HG02763 (cell line): Measurements from ENCODE around the gene QPRT.
A peak's percentile ranks its signal among the peaks of the same experiment; 100 is the strongest.
"Not testable (repeated sequence)": the region's sequence is repeated elsewhere in the genome, so short reads cannot be mapped to it uniquely, and the experiment has no call there.

Experiments
- ATAC-seq: cut with Tn5 transposase; IDR thresholded peaks from one replicate; pipeline ENCODE4 v1.9.1; 2021; ENCODE audit warnings: mild to moderate bottlenecking, moderate library complexity; ENCODE audit not compliant: unreplicated experiment

QPRT gene

DNA sequence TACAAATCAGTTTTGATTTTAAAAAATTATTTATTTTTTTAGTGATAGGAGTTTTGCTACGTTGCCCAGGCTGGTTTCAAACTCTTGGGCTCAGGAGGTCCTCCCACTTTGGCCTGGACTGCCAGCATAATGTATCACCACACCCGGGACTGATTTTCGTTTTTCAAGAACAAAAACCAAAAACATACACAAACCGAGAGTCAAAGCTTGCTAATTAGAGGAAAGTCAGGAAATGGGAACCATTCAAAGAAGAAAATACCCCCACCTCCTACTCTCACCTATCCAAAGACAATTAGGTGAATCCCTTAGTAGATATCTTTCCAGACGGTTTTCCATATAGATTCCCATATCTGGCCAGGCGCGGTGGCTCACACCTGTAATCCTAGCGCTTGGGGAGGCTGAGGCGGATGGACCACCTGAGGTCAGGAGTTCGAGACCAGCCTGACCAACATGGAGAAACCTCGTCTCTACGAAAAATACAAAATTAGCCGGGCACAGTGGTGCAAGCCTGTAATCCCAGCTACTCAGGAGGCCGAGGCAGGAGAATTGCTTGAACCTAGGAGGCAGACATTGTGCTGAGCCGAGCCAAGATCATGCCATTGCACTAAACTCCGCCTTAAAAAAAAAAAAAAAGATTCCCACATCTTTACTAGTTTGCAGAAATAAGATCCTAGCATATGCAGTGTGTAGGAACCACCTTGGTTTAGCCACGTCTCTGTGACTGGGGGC, 16.8 kb upstream of the QPRT start:
- ATAC-seq: no peak

DNA sequence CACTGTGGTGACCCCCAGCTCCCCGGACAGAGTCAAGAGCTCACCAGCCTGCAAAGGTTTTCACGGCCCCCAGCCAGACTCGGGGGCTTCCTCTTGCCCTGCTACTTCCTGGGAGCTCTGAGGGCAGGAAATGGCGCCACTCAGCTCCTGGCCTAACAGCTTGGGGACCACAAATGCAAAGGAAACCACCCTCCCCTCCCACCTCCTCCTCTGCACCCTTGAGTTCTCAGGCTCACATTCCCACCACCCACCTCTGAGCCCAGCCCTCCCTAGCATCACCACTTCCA, 16.3 kb upstream of the QPRT start:
- ATAC-seq: no peak

DNA sequence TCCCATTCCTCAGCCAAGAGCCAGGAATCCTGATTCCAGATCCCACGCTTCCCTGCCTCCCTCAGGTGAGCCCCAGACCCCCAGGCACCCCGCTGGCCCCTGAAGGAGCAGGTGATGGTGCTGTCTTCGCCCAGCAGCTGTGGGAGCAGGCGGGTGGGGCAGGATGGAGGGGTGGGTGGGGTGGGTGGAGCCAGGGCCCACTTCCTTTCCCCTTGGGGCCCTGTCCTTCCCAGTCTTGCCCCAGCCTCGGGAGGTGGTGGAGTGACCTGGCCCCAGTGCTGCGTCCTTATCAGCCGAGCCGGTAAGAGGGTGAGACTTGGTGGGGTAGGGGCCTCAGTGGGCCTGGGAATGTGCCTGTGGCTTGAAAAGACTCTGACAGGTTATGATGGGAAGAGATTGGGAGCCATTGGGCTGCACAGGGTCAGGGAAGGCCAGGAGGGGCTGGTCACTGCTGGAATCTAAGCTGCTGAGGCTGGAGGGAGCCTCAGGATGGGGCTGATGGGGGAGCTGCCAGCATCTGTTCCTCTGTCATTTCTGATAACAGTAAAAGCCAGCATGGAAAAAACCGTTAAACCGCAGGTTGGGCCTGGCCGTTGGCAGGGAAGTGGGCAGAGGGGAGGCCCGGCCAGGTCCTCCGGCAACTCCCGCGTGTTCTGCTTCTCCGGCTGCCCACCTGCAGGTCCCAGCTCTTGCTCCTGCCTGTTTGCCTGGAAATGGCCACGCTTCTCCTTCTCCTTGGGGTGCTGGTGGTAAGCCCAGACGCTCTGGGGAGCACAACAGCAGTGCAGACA, 15.8 kb upstream of the QPRT start, which contains the start of gene SPN:
SPN (plus strand) TSS at position 232 of the 791 bp plus-strand sequence; CDS start at position 714, 482 bp downstream.
- ATAC-seq: no peak

DNA sequence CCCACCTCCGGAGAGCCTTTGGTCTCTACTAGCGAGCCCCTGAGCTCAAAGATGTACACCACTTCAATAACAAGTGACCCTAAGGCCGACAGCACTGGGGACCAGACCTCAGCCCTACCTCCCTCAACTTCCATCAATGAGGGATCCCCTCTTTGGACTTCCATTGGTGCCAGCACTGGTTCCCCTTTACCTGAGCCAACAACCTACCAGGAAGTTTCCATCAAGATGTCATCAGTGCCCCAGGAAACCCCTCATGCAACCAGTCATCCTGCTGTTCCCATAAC, 15.2 kb upstream of the QPRT start:
- no peak for ATAC-seq

DNA sequence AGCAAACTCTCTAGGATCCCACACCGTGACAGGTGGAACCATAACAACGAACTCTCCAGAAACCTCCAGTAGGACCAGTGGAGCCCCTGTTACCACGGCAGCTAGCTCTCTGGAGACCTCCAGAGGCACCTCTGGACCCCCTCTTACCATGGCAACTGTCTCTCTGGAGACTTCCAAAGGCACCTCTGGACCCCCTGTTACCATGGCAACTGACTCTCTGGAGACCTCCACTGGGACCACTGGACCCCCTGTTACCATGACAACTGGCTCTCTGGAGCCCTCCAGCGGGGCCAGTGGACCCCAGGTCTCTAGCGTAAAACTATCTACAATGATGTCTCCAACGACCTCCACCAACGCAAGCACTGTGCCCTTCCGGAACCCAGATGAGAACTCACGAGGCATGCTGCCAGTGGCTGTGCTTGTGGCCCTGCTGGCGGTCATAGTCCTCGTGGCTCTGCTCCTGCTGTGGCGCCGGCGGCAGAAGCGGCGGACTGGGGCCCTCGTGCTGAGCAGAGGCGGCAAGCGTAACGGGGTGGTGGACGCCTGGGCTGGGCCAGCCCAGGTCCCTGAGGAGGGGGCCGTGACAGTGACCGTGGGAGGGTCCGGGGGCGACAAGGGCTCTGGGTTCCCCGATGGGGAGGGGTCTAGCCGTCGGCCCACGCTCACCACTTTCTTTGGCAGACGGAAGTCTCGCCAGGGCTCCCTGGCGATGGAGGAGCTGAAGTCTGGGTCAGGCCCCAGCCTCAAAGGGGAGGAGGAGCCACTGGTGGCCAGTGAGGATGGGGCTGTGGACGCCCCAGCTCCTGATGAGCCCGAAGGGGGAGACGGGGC, 14.7 kb upstream of the QPRT start:
- no peak for ATAC-seq

DNA sequence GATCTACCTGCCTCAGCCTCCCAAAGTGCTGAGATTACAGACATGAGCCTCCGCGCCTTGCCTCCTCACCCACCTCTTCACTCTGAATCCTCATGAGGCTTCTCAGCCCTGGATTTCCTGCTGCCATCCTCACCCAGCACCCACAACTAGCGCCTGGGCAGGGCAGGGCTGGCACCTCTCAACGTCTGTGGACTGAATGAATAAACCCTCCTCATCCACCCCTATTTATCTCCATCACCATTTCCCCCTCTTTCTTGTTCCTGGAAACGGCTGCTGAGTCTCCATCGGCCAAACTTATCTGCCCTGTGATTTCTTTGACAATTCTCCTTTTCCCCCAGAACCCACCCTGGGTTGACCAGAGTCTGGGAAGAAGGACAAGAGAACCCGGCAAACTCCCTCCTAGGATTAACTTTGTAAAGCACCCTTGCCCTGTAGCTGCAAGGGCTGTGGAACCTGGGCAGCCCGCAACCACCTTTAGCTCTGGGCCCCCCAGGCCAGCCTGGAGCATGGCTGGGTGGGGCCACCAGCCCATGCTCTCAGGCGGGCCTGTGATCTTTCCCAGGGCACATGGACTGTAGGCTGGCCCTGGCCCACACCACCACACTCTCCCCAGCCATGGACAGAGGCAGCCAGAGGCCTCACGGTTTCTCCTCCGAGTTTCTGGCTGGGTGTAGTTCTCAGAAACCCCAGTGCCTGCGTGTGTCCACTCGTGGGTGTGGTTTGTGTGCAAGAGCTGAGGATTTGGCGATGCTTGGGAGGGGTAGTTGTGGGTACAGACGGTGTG, 13.5 kb upstream of the QPRT start:
- ATAC-seq: no peak

DNA sequence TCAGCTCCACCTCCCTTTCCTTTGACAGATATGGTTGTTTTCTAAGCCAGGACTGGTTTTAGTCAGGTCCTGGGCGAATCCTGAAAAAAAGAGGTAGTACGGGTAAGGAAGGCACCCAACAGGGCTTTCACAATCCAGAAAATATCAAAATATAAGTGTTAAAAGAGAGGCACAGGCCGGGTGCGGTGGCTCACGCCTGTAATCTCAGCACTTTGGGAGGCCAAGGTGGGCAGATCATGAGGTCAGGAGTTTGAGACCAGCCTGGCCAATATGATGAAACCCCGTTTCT, 11.7 kb upstream of the QPRT start:
- ATAC-seq: not testable (repeated sequence)

DNA sequence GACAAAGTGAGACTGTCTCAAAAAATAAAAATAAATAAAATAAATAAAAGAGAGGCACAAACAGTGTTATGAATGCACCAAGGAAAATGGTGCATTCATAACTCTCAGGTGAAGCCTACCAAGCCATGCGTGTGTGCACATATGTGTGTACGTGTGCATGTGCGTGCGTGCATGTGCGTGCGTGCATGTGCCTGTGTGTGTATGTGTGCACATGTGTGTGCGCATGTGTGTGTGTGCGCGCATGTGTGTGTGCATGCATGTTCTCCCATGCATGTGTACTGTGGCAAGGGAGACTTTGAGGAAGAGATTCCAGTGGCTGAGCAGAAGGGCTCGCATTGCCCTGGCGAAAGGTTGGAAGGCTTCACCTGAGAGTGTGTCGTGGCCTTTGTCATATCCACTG, 11.2 kb upstream of the QPRT start:
- no peak for ATAC-seq

DNA sequence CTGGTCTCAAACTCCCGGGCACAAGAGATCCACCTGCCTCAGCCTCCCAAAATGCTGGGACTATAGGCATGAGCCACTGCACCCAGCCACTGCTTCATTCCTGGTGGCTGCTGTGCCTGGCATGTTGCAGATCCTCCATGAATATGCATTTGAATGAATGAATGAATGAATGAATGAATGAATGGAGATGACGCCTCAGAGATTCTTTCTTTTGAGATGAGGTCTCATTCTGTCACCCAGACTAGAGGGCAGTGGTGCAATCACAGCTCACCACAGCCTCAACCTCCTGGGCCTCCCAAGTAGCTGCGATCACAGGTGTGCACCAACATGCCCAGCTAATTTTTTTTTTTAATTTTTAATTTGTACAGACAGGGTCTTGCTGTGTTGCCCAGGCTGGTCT, 10.7 kb upstream of the QPRT start:
- ATAC-seq: no peak

DNA sequence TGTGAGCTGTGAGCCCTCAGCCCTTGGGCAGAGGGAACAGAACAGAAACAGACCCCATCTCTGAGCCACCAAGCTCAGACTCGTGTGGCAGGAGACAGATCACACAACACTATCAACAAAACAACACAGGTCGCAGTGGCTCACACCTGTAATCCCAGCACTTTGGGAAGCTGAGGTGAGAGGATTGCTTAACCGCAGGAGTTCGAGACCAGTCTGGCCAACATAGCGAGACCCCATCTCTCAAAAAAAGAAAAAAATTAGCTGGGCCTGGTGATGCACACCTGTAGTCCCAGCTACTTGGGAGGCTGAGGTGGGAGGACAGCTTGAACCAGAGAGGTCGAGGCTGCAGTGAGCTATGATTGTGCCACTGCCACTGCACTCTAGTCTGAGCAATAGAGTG, 5.5 kb upstream of the QPRT start:
- no peak for ATAC-seq

DNA sequence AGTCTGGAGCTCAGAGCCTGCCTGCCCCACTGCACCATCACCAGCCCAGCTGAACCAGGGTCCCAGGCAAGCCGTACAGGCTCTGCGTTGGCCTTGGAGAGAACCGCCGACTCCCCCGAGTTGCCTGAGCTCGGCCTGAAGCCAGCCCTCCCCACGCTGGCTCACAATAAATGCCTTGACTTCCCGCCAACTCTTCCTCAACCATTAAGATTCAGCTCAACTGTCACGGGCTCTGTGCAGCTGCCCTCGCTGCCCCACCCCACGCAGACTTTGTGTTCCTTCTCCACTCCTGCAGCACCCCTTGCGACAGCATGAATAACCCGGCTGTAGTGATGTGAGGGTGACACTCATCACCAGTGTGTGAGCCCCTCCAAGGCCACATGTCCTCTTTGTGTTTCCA, 4.8 kb upstream of the QPRT start:
- no peak for ATAC-seq

DNA sequence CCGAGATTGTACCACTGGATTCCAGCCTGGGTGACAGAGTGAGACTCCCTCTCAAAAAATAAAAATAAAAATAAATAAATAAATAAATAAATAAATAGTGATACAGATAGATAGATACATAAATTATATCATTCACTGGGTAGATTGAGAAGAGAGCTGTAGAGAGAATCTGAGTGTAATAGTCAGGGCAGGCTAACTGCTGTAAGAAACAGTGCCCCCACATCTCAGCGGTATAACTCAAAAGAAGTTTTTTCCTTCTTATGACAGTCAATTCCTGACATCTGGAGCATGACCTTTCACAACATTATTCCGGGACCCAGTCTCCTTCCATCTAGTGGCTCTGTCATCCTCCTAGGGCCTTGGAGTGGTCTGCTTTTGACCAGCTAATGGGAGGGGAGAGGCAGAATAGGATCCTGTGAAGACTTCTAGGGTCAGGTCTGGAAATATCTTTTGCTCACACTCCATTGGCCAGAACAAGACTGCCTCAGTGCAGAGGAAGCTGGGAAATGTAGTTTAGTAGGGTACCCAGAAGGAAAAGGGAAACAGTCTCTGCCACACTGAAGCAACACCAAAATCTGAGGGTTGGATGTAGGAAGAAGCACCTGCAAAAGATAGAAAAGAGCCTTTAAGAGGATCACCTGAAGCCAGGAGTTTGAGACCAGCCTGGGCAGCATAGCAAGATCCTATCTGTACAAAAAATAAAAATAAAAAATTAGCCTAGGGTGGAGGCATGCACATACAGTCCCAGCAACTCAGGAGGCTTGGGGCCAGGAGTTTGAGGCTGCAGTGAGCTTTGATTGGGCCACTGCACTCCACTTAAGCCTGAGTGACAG, 3.0 kb upstream of the QPRT start:
- ATAC-seq: peak; percentile 49

DNA sequence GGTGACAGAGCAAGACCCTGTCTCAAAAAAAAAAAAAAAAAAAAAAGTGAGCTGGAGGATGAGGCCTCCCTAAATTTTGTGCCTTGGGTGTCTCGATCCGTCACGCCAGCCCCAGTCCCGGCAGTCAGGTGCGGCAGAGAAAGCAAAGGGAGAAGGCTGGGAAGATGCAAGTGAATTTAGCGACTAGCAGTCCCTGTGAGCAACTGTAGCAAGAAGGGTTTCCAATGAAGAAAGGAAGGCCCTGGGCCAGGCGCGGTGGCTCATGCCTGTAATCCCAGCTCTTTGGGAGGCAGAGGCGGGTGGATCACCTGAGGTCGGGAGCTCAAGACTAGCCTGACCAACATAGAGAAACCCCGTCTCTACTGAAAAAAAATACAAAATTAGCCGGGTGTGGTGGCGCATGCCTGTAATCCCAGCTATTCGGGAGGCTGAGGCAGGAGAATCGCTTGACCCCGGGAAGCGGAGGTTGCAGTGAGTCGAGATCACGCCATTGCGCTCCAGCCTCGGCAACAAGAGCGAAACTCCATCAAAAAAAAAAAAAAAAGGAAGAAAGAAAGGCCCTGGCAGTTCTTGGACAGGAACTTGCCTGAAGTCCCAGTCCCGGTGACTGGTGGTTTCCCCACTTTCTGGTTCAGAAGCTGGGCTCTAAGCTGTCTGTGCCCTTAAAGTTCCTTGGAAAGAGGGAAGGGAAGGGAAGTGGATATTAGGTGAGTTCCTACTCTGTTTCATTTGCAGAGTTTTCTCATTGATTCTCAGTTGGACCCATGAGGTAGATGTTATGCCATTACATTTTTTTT, 1.8 kb upstream of the QPRT start:
- no peak for ATAC-seq

DNA sequence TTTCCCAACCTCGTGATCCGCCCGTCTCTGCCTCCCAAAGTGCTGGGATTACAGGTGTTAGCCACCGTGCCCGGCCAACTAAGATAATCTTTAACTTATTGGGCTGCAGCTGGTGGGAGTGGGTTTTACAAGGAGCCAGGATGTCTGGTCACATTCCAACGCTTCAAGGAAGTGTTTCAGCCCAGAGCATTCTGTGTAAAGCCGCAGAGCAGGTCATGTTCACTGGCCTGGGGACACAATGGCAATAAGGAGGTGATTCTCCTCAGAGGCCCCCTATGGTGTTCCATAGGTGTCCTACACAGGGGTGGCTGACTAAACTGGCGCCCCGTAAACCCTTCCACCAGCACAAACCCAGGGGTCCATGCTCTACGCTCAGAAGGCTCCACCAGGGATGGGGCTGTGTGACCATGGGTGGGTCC, 1.2 kb downstream of the QPRT start:
- no peak for ATAC-seq

DNA sequence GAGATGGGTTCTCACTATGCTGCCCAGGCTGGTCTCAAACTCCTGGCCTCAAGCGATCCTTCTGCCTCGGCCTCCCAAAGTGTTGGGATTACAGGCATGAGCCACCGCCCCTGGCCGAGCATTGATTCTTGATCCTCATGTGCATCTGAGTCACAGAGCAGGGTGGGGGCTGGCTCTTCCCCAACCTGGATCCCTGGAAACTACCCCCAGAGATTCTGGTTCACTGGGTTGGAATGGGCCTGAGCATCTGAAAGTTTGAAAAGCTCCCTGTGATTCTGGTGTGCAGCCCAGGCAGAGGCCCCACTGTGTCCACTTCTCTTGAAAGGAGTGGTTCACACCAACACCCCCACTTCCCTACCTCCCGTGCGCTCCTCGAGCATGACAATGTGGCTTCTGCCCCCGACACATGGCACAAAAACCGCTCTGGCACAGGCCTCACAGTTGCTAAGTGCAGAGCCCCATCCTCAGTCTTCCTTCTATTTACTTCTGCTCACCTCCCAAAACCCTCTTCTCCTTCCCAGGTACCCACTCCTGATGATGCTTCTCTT, 4.6 kb downstream of the QPRT start:
- no peak for ATAC-seq

DNA sequence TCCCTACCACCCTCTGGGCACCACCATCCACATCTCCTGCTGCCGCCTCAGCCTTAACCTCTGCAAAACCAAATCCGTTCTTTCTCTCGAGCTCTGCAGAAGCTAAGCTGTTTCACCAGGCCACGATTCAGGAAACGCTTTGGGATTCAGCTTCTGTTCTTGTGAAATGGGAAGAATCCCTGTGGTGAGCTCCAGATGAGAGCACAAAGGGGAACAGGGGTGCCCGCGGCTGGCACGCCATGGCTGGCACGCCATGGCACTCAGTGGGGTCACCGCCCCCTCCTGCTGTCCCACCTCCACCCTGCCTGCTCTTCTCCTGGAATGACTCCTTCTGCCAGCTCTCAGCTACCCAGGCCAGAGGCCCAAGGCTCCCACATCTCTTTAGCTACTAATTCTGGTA, 5.7 kb downstream of the QPRT start:
- no peak for ATAC-seq

DNA sequence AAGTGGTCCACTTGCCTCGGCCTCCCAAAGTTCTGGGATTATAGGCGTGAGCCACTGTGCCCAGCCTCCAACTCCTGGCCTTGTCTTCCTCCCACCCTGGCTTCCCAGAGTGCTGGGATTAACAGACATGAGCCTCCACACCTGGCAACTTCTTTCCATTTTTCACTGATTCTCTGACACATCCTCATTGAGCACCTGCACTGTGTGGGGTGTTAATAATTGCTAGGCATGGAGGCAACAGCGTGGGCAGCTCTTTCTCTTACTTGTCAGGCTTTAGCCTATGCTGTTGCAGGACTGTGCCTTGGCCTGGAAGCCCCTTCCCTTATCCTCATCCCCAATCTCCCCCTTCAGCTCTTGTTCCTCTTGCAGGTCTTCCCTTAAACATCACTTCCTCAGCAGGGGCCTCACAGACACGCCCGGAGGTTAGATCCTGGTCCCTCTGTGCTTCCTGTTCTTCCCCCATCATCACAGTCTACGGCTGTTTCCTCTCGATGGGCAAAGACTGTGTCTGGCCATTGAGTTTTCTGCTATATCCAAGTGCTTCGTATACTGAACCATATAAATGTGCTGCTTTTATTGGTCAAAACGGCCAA, 7.9 kb downstream of the QPRT start:
- no peak for ATAC-seq

DNA sequence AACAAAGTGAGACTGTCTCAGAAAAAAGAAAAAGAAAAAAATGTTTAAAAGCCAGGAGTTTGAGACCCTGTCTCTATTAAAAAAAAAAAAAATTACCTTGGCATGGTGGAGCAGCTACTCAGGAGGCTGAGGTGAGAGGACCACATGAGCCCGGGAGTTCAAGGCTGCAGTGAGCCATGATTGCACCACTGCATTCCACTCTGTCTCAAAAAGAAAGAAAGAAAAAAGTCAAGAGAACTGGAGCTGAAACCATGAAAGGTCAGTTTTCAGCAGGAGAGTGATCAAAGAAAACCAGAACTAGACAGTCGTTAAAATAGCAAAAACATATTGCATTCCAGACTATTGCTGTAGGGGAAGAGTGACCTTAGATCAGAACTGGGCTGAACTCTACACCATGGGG, 8.8 kb downstream of the QPRT start:
- ATAC-seq: no peak

DNA sequence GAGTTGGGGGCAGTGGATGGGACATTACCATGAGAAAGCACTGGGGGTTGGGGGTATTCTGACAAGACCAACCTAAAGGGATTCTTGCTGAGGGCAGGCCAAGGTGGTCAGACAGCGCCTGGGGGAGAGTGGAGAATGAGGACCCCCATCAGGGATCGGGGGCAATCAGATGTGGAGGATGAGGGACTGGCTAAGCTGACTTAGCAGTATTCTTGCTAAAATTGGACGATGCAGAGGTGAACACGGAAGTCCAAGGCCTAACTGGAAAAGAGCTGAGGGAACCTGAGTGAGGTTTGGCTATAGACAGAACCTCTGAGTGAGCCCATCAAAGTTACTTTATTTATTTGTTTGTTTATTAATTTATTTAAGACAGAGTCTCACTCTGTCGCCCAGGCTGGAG, 9.2 kb downstream of the QPRT start:
- ATAC-seq: no peak
